ENCODE results near the gene CCIN. TPM values are rescaled to one million over a fixed set of nuclear protein-coding genes. Genes with fewer than 3 reads are reported as not detected.

CCIN gene
- total RNA-seq, 1 experiment from 2014 or later, result 0.20 TPM

- ChIA-PET POLR2A (no interaction called here), CTCF (interaction anchor here (0.7 to 0.9 kb wide), 2 partner anchors 12 to 194 kb away, joined by 3 read pairs; no protein-coding TSS in a partner anchor)
These were observed 48.2 kb downstream of the CCIN start for GRCh38 chr9:36217256-36217968.

DNA sequence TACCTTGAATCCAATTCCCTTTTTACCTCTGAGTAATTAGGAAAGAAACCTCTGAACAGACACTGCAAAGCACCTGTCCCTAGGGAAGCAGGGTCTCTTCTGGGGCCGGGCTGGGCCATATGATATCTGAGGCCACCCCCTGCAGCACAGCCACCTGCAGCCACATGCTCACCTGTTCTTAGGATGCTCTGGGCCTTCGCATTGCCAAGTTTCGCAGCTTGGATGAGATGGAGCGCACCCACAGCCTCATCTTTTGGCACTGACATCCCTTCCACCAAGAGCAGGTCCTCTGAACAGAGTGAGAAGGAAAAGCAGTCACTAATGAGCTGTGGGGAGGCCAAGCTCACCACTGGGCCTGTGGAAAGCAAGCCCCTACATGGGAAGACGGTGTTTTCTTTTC lies 48.8 kb downstream of the CCIN start:
- no peak overlapping the region for H3K27ac Mint-ChIP-seq
- H3K9me3 Mint-ChIP-seq, result peaks cover 7% of the 10 kb centered on the region
- ChIA-PET CTCF (interaction anchor here (0.9 kb wide), 1 partner anchor 195 kb away, joined by 3 read pairs; no protein-coding TSS in a partner anchor), POLR2A (no interaction called here)
- ATAC-seq, result no peak
- H3K4me1 Mint-ChIP-seq, result peaks cover 2% of the 10 kb centered on the region; the same call in 1 of the 2 replicates
- no peak for DNase-seq (ENCODE audit: low spot score)
- peaks cover 48% of the 10 kb centered on the region for H3K36me3 Mint-ChIP-seq
- H3K27me3 Mint-ChIP-seq (ENCODE audit: low read depth), result no peaks in the 10 kb centered on the region
- no peak overlapping the region for H3K4me3 Mint-ChIP-seq
- no peak for TF ChIP-seq FOXP4 (CRISPR knock-in tag; IDR thresholded peaks at IDR 0.05)
- no peak for TF ChIP-seq MYBL2 (CRISPR knock-in tag; IDR thresholded peaks at IDR 0.05)
- no peak for TF ChIP-seq NFATC4 (CRISPR knock-in tag; IDR thresholded peaks at IDR 0.05)
- no peak for TF ChIP-seq STAT6 (CRISPR knock-in tag; conservative IDR thresholded peaks at IDR 0.05; ENCODE audit: low read depth)
- no peak for TF ChIP-seq GTF2I (CRISPR knock-in tag; conservative IDR thresholded peaks at IDR 0.05)
- TF ChIP-seq MLX (CRISPR knock-in tag; IDR thresholded peaks at IDR 0.05), result no peak
- no peak for TF ChIP-seq USF1 (CRISPR knock-in tag; IDR thresholded peaks at IDR 0.05)

More at GRCh38 chr9:36217256-36217968, 48.2 kb downstream of the CCIN start:
- no peak for ATAC-seq
- Mint-ChIP-seq H3K27ac (no peak overlapping the region), H3K4me1 (peaks cover 2% of the 10 kb centered on the region; the same call in 1 of the 2 replicates), H3K27me3 (ENCODE audit: low read depth) (no peaks in the 10 kb centered on the region), H3K36me3 (peaks cover 48% of the 10 kb centered on the region), H3K4me3 (no peak overlapping the region), H3K9me3 (peaks cover 1% of the 10 kb centered on the region)
- no peak for DNase-seq (ENCODE audit: low spot score)
- TF ChIP-seq GTF2I (CRISPR knock-in tag; conservative IDR thresholded peaks at IDR 0.05) (no peak), RORB (CRISPR knock-in tag; IDR thresholded peaks at IDR 0.05) (no peak), NFE2L1 (CRISPR knock-in tag; IDR thresholded peaks at IDR 0.05) (no peak), ZNF512 (CRISPR knock-in tag; IDR thresholded peaks at IDR 0.05; ENCODE audit: borderline replicate concordance) (no peak), SMAD3 (CRISPR knock-in tag; IDR thresholded peaks at IDR 0.05; ENCODE audit: borderline replicate concordance) (no peak), ATF1 (CRISPR knock-in tag; IDR thresholded peaks at IDR 0.05) (no peak), ETV6 (CRISPR knock-in tag; IDR thresholded peaks at IDR 0.05) (no peak), IRF1 (CRISPR knock-in tag; IDR thresholded peaks at IDR 0.05) (no peak), FOXK1 (CRISPR knock-in tag; IDR thresholded peaks at IDR 0.05) (no peak), OVOL2 (CRISPR knock-in tag; IDR thresholded peaks at IDR 0.05; ENCODE audit: borderline replicate concordance) (no peak), ZNF416 (CRISPR knock-in tag; IDR thresholded peaks at IDR 0.05) (no peak), SOX15 (CRISPR knock-in tag; IDR thresholded peaks at IDR 0.05) (no peak), USF1 (CRISPR knock-in tag; IDR thresholded peaks at IDR 0.05) (no peak)
- TF ChIP-seq, protein P1, sequence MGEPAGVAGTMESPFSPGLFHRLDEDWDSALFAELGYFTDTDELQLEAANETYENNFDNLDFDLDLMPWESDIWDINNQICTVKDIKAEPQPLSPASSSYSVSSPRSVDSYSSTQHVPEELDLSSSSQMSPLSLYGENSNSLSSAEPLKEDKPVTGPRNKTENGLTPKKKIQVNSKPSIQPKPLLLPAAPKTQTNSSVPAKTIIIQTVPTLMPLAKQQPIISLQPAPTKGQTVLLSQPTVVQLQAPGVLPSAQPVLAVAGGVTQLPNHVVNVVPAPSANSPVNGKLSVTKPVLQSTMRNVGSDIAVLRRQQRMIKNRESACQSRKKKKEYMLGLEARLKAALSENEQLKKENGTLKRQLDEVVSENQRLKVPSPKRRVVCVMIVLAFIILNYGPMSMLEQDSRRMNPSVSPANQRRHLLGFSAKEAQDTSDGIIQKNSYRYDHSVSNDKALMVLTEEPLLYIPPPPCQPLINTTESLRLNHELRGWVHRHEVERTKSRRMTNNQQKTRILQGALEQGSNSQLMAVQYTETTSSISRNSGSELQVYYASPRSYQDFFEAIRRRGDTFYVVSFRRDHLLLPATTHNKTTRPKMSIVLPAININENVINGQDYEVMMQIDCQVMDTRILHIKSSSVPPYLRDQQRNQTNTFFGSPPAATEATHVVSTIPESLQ (CRISPR knock-in tag; IDR thresholded peaks at IDR 0.05), result no peak
- TF ChIP-seq, protein P2, sequence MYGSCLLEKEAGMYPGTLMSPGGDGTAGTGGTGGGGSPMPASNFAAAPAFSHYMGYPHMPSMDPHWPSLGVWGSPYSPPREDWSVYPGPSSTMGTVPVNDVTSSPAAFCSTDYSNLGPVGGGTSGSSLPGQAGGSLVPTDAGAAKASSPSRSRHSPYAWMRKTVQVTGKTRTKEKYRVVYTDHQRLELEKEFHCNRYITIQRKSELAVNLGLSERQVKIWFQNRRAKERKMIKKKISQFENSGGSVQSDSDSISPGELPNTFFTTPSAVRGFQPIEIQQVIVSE (CRISPR knock-in tag; IDR thresholded peaks at IDR 0.05; ENCODE audit: borderline replicate concordance), result no peak
